Stimulated activated CD4-positive, alpha-beta T cell treated with anti-CD3 and anti-CD28 coated beads, Interleukin-4, amount 100 ng/mL, for 1 hour (primary cell): ENCODE results near the gene OR7C1.
"Not testable (repeated sequence)": the region's sequence is repeated elsewhere in the genome, so short reads cannot be mapped to it uniquely, and the experiment has no call there.

Experiments used
- DNase-seq: peaks from one replicate; pipeline ENCODE4 v3.0.0-alpha.2; 2020

The OR7C1 gene

DNA sequence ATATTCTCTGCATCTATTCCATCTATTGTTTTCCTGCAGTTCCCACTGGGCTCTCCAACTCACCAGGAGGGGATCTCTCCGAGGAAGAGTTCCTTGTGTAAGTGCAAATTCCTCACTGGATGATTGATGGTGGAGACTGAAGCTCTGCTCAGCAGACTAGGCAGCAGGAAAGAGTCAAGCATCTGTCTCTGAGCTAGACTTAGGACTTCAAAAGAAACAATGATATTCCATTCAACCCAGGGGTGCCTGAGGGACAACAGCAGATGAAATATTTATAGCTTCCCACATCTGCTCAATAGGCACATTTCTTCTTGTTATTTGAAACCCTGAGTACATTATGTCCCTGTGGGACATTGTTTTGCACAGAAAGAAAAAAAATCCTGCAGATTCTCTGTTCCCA is at the start of gene OR7C1, which contains the start of gene OR7A5:
OR7C1 (minus strand) TSS at position 175 of the 400 bp plus-strand sequence. CDS start 35,049 bp downstream, outside the sequence.
OR7A5 (minus strand) TSS at position 175 of the 400 bp plus-strand sequence. CDS start 6,944 bp downstream, outside the sequence.
- no peak for DNase-seq

DNA sequence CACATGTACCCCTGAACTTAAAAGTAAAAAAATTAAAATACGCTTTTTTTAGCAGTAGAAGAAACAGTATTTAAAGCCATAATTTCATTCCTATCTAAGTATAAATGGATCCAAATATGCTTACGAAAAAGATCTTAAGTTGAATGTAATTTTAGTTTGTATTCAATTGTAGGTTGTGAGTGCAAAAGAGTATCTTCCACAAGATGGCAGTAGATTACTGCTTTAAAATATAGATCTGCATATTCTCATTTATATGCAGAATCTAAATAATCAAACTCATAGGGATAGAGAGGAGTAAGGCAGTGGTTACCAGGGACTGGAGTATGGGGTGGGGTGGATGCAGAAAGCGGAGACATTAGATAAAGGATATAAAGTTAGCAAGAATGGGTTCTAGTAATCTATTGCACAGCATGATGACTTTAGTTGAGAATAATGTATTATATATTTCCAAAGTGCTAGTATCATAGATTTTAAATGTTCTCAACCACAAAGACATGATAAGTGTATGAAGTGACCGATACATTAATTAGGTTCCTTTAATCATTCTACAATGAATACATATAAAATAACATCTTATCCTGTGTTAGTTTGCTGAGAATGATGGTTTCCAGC is 36.7 kb upstream of the OR7C1 start:
- no peak for DNase-seq

DNA sequence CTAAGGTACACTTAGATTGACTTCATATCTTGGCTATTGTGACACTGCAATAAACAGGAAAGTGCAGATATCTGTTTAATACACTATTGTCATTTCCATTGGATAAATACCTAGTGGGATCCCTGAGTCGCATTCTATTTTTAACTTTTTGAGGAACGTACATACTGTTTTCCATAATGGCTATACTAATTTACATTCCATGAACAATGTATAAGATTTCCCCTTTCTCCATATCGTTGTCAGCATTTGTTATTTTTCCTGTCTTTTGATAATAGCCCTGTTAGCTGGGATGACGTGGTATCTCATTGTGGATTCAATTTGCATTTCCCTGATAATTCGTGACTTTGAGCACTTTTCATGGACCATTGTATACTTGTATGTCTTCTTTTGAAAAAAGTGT is 33.5 kb upstream of the OR7C1 start:
- no peak for DNase-seq

DNA sequence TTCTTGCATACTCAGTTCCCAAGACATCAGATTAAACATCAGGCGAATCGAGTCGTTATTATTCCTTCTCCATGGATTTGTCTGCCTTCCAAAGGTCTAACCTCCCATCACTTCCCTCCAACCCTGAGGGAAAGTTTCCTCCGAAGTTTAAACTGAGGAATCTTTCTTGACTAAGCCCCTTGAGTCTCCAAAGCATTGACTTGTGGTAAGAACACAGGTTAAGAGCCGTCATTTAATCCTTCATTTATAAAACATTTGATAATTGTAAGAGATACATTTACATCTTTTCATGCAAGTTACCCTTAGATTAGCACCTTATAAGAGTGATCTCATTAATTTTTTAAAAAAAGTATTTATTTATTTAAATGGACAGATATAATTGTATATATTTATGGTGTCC is 13.8 kb upstream of the OR7C1 start, which contains the start of gene OR7A10:
OR7A10 (minus strand) TSS at position 101 of the 400 bp plus-strand sequence. CDS start 7,045 bp downstream, outside the sequence.
- no peak for DNase-seq

DNA sequence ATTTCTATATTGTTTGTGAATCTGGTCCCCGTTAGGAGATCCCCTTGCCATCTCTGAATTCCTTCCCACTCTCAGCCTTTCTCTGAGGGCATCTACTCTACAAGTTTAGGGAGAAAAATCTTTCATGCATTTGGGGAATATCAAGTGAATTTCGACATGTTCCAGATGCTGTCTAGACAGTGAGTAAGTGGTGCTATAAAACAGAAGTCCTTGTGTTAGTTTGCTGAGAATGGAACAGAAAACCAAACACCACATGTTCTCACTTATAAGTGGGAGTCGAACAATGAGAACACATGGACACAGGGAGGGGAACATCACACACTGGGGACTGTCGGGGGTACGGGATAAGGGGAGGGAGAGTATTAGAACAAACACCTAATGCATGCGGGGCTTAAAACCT is 8.6 kb upstream of the OR7C1 start:
- DNase-seq = no peak

DNA sequence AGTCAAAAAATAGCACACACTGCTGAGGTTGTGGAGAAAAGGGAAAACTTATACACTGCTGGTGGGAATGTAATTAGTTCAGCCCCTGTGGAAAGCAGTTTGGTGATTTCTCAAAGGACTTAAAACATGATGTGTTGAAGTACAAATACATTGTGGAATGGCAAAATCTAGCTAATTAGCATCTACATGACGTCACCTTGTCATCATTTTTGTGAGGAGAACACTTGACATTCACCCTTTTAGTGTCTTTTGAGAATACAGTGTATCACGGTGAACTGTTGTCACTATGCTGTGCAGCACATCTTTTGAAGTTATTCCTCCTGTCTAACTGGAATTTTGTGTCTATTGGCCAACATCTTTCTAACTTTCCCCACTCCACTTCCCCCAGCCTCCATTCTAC is 8.2 kb upstream of the OR7C1 start:
- no peak for DNase-seq

DNA sequence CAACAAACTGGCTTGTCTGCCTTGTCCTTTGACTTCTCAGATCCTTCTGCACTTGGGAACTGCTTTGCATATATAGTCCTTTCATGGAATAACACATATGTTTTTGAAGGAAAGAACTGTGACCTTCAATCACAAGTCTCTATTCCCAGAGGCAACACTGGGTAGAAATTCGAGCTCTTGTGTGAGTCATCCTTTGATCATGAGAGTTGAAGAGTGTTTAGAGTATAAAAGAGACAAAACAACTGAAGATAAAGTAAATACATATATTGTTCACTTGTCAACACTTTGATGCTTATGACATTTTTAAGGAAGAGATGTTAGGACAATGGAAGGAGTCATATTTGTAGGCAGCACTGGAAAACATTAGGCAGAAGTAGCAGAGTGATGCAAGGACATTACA is 5.2 kb upstream of the OR7C1 start:
- no peak for DNase-seq

DNA sequence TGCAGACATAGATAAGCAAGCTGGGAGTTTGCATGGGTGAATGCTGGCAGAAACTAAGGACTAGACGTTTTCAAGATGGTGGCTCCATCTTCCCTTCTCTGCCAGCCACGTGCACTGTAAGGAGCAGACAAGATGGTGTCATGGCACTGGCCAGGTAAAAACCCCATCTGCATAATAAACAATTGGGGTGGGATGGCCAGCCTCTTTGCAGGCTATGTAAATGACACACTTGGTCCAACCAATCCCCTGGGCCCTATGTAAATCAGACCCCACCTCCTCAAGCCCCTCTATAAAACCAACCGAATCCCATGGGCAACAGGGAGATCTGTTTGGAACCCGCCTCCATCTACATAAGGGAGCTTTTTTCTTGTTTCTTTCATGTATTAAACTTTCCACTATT is 2.4 kb upstream of the OR7C1 start:
- no peak for DNase-seq

DNA sequence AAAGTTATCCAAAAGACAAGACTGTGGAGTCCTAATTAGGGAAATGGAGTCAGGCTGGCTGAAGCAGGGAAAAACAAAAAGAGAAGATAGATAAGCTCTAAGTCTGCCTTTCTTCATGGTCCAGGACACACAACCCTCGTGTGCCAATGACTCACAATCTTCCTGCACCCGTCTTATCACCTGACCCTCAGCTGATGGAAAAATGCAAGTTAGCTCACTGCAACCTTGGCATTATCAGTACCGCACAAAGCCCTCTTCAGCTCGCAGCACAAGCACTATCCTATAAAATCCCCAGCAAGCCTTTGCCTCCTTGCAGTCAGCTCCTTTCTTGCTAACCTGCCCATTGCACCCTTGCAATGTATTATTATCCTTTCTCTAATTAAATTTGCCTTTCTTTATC is 4.3 kb downstream of the OR7C1 start:
- DNase-seq = no peak

DNA sequence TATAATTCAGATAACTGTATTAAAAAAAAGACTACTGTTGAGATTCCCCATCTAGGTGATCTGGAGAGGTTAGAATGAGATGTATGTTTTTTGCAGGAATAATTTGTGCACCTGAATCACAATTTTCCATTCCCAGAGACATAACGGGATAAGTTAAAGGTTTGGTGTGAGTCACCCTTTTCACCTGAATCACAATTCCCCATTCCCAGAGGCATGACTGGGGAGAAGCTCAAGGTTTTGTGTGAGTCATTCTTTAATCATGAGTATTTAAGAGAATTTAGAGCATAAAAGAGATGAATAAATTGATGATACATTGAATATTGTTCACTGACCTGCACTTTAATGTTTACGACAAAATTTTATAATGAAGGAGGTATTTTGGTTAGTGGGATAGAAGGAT is 9.0 kb downstream of the OR7C1 start:
- DNase-seq = no peak

DNA sequence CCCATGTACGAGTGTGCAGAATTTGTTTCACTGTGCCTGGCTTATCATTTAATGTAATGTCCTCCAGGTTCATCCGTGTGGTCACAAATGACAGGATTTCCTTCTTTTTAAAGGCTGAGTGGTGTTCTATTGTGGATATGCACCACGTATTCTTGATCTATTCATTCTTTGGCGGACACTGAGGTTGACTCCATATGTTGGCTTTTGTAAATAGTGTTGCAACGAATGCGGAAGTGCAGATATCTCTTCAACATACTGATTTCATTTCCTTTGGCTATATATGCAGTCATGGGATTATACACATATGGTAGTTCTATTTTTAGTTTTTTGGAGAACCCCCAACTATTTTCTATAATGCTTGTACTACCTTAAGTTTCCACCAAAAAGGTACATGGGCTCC is 13.0 kb downstream of the OR7C1 start:
- DNase-seq = no peak

DNA sequence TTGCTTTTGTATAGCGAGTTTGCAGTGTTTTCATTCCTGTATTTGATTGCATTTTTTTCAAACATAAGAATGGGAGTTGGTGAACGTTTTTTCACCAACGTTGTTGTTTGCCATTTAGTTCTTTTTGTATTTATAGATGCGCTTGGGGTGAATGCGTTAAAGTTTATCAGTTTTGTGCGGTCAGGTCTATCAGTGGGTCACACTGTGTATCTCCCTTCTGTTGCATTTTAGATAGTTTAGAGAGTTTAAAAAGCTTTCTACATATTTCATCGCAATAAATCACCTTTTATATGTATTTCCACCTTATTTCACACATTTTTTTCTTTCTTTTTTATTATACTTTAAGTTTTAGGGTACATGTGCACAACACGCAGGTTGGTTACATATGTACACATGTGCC is 16.4 kb downstream of the OR7C1 start:
- DNase-seq = no peak

DNA sequence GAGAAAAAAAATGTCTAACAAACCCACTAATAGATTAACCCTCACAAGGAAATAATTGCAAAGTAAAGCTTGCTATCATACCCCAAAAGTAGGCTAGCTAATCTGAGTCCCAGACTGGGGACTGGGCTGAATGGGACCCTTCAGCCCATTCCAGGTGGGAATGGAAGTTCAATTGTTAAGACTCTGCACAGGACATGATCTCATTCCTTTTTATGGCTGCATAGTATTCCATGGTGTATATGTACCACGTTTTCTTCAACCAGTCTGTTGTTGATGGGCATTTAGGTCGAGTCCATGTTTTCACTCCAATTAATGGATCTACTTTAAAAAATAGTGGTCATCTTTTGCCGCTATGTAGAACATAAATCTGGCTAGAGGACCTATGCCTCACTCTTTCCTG is 17.9 kb downstream of the OR7C1 start:
- no peak for DNase-seq

DNA sequence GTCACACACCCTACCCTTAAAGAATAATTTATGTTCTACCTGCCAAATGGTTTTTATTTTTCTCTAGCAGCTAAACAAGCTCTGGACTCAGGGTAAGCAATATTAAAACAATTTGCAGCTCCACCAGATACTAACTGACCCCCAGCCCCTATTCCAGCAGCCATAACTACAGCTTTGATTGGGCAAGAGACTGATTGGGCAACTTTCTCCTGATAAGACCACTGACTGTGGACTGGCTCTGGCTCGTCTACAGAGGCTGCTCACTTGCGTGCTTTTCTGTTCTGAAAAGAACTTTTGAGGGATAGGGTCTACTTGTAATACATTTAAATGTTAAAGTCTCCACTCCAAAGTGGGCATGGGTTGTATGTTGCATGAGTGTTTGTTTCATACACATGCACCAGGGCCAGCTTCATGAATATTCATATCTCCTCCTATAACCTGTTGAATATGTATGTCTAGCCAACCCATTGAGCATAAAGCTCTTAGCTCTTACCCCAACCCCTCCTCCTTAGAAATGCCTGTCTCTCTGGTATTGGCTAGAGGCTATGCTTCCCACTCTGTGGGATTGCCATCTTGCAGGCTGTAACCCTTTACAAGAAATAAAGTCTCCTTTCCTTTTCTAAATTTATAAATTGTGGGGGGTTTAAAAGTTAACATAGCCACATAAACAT is 19.9 kb downstream of the OR7C1 start:
- DNase-seq = no peak

DNA sequence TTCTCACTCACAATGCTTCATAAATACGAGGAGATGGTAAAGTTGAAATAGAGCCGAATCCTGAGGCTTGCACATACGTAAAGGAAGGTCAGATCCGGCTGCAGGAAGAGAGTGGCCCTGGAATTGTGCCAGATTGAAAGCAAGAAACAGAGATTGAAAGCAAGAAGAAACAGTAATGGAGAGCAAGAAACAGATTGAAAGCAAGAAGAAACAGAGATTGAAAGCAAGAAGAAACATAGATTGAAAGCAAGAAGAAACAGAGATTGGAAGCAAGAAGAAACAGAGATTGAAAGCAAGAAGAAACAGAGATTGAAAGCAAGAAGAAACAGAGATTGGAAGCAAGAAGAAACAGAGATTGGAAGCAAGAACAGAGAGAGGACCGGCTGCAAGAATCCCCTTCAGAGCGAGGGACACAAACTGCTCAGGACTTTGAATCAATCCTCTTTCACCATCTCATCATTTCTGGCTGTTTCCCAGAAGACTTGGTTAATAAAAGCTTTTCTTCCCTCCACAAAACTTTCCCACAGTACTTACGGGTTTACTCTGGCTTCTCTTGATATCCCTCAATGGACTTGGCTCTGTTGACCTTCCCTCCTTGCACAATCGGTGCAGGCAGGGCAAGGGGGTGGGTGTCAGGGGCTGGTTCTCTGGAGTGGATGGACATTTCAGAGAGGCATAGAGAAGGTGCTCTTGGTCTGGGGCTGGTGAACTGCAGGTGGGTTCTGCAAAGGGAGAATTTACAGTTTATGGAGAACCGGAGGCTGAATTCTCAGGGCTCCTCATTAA is 25.5 kb downstream of the OR7C1 start:
- DNase-seq = no peak

DNA sequence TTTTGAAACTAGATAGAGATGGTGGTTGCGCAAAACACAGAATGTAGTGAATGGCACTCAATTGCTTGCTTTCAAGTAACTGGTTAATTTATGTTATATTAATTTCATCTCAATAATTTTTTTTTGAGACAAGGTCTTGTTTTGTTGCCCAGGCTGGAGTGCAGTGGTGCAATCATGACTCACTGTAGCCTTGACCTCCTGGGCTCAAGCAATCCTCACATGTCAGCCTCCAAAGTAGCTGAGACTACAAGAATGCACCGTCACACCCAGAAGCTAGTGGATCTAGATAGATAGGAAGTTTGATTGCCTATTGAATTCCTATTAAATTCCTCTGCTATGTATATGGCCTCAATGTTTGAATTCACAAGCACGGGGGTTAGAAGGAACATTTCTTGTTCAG is 30.2 kb downstream of the OR7C1 start:
- no peak for DNase-seq

DNA sequence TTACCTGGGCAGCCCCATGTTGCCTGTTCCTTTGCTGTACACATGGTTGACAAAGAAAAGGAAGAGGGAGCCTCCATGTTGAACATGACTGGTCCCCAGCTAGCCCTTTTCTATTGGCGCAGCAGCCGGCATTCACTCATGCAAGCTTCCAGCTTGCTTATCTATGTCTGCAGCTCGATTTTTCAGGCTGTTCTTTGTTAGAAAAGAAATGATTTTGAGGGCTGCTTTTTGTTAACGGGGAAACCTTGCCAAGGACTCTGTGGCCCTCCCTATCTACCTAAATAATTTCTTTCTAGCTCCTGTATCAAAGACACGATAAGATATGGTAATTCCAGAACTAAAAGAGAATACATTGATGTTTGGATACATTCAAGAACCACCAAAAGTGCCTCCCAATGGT is 36.2 kb downstream of the OR7C1 start:
- DNase-seq = no peak

DNA sequence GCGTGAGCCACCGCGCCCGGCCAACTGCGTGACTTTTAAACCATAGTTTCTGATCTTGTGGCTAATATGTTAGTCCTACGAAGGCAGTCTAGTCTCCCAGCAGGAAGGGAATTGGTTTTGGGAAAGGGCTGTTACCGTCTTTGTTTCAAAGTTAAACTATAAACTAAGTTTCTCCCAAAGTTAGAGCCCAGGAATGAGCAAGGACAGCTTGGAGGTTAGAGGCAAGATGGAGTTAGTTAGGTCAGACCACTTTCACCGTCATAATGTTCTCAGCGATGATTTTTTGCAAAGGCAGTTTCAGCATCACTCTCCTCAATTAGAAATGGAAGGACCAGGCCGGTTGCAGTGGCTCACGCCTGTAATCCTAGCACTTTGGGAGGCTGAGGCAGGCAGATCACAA is 39.0 kb downstream of the OR7C1 start:
- no peak for DNase-seq

DNA sequence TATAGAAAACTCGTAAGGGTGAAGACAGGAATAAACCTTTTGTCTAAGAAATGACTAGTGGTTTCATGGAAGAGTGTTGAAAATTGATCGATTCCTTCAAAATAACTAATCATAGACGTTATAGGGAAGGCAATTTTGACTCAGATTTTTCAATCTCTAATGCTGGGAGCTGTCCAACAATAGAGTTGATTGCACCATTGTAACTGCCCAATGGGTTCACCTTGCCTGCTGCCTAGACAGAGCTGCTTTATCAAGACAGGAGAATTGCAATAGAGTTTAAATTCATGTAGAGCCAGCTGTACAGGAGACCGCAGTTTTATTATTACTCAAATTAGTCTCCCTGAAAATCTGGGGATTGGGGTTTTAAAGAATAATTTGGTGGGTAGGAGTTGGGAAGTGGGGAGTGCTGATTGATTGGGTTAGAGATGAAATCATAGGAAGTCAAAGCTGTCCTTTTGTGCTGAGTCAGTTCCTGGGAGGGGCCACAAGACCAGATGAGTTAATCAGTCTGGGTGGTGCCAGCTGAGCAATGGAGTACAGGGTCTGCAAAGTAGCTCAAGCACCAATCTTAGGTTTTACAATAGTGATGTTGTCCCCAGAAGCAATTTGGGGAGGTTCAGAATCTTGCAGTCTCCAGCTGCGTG is 39.8 kb downstream of the OR7C1 start:
- no peak for DNase-seq

DNA sequence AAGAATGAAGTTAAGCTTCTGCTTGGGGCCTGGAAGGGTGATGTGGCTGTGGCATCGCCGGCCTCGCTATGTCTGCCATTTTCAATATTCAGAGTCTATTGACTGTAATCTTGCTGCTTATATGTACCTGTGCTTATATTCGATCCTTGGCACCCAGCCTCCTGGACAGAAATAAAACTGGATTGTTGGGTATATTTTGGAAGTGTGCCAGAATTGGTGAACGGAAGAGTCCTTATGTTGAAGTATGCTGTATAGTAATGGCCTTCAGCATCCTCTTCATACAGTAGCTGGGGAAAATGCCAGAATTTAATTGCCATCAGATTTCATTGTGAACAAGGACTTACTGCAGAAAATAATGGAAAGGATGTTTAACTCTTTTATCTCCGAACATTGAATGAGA is 42.7 kb downstream of the OR7C1 start:
- DNase-seq = not testable (repeated sequence)

DNA sequence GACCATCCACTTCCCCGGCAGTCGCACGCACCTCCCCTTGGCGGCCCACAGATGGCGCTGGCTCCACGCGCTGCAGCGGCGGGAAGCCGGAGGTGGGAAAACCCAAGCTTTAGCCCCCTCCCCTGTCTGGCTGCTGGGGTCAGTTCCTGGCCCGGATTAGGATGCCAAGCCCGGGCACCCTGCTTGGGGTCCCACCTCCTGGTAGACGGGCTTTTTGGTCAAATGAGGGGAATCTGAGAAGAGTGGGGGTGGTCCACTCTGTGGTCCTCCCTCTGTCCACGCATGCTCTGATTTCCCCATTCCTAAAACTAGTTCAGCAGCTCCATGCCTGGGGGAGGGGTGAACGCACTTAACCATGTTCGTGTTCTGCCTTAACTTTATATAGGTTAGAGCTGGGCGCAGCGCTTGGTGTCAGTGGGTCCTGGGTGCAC is 48.5 kb downstream of the OR7C1 start:
- DNase-seq = peak; percentile 18

DNA sequence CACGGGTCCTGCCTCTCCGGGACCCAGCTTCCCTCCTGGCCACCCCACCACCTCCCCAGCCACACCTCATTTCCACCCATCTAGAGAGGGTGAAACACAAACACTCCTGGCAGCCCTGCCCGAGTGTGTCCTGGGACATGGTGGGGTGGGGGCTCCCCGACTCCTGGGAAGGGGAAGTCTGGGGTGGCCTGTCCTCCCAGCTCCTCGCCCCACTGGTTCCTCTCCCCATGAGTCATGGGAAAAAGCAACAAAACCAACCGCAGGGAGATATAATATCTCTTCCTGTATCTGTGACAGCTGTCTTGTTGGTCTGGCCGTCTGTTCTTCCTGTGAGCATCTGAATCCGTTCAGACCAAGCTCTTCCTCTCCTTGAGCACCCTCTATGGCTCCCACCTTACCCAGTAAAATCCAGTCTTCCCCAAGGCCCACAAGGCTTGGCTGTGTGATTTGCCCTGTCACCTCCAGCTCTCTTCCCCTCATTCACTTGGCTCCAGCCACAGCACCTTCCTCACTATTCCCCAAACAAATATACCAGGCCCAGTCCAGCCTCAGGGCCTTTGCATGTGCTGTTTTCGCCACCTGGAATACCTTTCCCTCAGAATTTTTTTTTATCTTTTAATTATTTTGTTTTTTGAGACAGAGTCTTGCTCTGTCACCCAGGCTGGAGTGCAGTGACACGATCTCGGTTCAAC is 49.7 kb downstream of the OR7C1 start:
- not testable (repeated sequence) for DNase-seq

DNA sequence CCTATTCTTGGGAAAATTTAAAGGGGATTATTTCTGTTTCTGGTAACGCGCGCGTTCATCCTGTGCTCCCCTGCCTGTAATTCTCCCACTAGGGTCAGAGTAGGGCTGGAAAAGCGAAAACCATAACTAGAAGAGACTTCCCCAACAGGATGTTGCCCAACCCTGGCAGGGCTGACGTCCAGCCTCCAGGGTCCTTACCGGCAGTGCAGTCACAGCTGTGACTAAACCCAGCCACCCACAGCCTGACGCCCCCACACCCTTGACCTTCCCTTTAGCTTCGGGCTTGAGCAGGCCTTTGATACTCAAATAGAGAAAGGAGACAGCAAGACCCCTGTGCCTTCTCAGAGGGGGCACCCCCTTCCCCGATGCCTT is 50.3 kb downstream of the OR7C1 start:
- not testable (repeated sequence) for DNase-seq
